GM18870 (cell line): Measurements from ENCODE around the gene HSPD1.

Experiments used
- ATAC-seq: cut with Tn5 transposase; IDR thresholded peaks from one replicate; pipeline ENCODE4 v1.9.1; 2021; ENCODE audit warnings: moderate library complexity; ENCODE audit not compliant: unreplicated experiment

Gene HSPD1

GRCh38 chr2:197499594-197500502 lies at the start of gene HSPD1, which contains the start of gene HSPE1:
Gene HSPD1, minus strand, starts transcription at chr2:197499840. Its CDS starts 992 bp downstream, at chr2:197498848.
Gene HSPE1, plus strand, starts transcription at chr2:197500379. Its CDS starts 58 bp downstream, at chr2:197500437.
- ATAC-seq, result peak; percentile 89

GRCh38 chr2:197548582-197548981 lies 48.9 kb upstream of the HSPD1 start:
- no peak for ATAC-seq

- no peak for ATAC-seq
Observed at GRCh38 chr2:197547163-197547900, 47.7 kb upstream of the HSPD1 start.

GRCh38 chr2:197543206-197543605 lies 43.6 kb upstream of the HSPD1 start:
- ATAC-seq, result no peak

GRCh38 chr2:197539734-197540133 lies 40.1 kb upstream of the HSPD1 start:
- ATAC-seq, result no peak

- ATAC-seq, result no peak
Observed at GRCh38 chr2:197538412-197538811, 38.8 kb upstream of the HSPD1 start.

- ATAC-seq, result no peak
Observed at GRCh38 chr2:197517150-197517549, 17.5 kb upstream of the HSPD1 start.

- peak; percentile 4 for ATAC-seq
Observed at GRCh38 chr2:197516393-197516761, 16.7 kb upstream of the HSPD1 start.

GRCh38 chr2:197515739-197516392 lies 16.2 kb upstream of the HSPD1 start, which contains the start of gene MOB4:
Gene MOB4, plus strand, starts transcription at chr2:197516066. Its CDS starts 21 bp downstream, at chr2:197516087.
- peak; percentile 91 for ATAC-seq

GRCh38 chr2:197515315-197515738 lies 15.7 kb upstream of the HSPD1 start:
- ATAC-seq, result no peak

GRCh38 chr2:197514754-197515153 lies 15.1 kb upstream of the HSPD1 start:
- no peak for ATAC-seq

GRCh38 chr2:197513915-197514314 lies 14.3 kb upstream of the HSPD1 start:
- no peak for ATAC-seq

GRCh38 chr2:197506658-197507057 lies 7.0 kb upstream of the HSPD1 start:
- no peak for ATAC-seq

- no peak for ATAC-seq
Observed at GRCh38 chr2:197504512-197504911, 4.9 kb upstream of the HSPD1 start.

GRCh38 chr2:197504000-197504399 lies 4.4 kb upstream of the HSPD1 start:
- no peak for ATAC-seq

GRCh38 chr2:197502685-197503084 lies 3.0 kb upstream of the HSPD1 start:
- no peak for ATAC-seq

- ATAC-seq, result no peak
Observed at GRCh38 chr2:197502201-197502600, 2.6 kb upstream of the HSPD1 start.

- ATAC-seq, result peak; percentile 1
Observed at GRCh38 chr2:197500503-197501131, 977 bp upstream of the HSPD1 start.

GRCh38 chr2:197498937-197499593 lies 575 bp downstream of the HSPD1 start:
- peak; percentile 0 for ATAC-seq

- ATAC-seq, result no peak
Observed at GRCh38 chr2:197498235-197498936, 1.3 kb downstream of the HSPD1 start.
